Measurements from ENCODE around the gene COL5A1.

DNA sequence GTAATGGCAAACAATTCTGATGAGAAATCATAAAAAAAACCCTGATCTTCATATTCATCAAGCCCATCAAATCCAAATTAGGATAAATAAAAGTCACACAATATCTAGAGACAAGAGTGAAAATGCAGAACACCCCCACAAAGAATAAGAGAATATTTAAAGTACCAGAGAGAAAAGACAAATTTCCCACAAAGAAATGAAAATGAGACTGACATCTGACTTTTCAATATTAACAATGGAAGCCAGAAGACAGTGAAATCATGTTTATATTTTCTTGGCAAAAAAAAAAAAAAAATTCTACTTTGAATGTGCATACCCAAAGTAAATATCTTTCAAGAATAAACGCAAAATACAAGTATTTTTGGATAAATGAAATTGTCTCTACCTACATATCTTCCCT lies 28.9 kb upstream of the COL5A1 start:
- TF ChIP-seq, protein P1, sequence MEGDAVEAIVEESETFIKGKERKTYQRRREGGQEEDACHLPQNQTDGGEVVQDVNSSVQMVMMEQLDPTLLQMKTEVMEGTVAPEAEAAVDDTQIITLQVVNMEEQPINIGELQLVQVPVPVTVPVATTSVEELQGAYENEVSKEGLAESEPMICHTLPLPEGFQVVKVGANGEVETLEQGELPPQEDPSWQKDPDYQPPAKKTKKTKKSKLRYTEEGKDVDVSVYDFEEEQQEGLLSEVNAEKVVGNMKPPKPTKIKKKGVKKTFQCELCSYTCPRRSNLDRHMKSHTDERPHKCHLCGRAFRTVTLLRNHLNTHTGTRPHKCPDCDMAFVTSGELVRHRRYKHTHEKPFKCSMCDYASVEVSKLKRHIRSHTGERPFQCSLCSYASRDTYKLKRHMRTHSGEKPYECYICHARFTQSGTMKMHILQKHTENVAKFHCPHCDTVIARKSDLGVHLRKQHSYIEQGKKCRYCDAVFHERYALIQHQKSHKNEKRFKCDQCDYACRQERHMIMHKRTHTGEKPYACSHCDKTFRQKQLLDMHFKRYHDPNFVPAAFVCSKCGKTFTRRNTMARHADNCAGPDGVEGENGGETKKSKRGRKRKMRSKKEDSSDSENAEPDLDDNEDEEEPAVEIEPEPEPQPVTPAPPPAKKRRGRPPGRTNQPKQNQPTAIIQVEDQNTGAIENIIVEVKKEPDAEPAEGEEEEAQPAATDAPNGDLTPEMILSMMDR (IDR thresholded peaks at IDR 0.05; ENCODE audit: borderline replicate concordance, extremely low read depth, low read length, poor library complexity, severe bottlenecking), result no peak
- TF ChIP-seq EZH2 (IDR thresholded peaks at IDR 0.05; ENCODE audit: borderline replicate concordance, low read depth, low read length, severe bottlenecking), result no peak

Data from DND-41 (cell line).